Endometrium (tissue), 2 donors: ENCODE results near the gene ERI3.

Source experiments
- FAIRE-seq: peaks from 2 replicates; lab custom pipeline; 2012; peaks lifted over from hg19 to GRCh38; lab: Jason Lieb, UNC
- donor health status: control.
- donor health status: control.

Gene ERI3

GRCh38 chr1:44282704-44283426, 72.2 kb downstream of the ERI3 start:
- no peak for FAIRE-seq

DNA sequence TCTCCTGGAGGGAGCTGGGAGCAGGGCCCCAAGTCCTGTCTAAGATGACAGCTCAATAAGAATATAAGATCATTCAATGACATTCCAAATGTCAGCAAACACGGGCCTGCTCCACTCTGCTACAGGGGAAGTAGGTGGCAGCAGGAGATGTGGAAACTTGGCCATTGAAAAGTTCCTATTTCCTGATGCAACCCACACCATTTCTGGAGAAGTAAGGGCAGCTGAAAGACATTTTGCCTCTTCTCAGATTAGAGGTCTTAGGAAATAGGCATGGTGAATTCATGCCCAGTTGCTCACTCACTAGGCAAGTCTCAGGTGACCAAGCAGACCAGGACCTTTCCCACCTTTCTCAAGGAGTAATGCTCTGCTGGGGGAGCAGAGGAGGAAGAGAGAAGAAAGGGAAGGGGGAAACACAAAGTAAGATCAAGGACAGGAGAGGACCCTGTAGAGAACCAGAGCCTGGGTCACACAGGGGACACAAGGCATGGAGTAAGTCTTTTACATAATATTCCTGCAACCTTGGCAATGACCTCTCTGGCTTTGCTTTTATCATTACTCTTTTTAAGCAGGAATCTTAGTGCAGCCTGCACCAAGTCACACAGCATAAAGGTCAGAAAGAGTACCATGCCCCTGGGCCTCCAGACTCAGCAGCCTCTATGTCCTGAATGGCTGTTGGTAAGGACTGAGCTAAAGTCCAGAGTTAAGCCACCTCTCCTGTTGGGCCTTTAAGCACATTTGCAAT, 72.9 kb downstream of the ERI3 start:
- no peak for FAIRE-seq

GRCh38 chr1:44276901-44277300, 78.2 kb downstream of the ERI3 start:
- no peak for FAIRE-seq

DNA sequence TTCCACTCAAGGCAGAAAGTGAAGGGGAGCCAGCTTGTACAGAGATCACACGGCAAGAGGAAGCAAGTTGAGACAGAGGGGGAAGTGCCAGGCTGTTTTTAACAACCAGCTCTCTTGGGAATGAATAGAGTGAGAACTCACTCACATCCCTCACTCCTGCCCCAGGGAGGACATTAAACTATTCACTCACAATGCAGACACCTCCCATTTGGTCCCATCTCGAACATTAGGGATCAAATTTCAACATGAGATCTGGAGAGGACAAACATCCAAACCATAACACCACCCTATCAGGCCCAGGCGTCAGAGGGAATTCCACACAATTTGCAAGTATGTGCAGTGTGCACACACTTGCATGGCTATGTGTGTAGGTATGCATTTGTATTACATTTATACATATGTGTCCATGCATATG, 79.1 kb downstream of the ERI3 start:
- FAIRE-seq: no peak

DNA sequence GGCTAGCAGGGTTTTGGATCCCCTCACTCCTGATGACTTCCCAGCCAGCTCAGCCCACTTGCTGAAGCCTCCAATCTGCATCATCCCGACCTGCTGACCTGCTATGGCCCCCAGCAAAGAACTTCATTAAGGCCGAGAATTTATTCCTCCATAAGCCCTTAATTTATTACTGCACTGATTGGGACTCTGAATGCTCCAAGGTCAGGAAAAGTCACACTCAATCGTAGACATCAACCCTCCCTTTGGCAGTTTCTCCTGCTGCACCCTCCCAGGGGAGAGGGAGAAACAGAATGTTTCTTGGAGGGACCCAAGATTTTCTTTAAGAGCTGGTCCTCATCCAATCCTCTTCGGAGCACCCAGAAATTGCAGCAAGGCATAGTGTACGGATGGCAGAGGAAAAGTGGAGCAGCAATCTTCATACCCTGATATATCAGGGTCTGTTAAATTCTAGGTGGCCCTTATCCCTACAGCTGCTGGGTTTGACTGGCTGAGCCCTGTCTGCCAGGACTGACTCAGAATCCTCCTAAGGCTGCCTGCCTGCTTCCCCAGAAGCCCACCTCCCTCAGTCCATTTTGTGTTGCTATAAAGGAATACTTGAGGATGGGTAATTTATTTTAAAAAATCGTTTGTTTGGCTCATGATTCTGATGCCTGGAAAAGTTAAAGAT, 79.6 kb downstream of the ERI3 start:
- FAIRE-seq: no peak

GRCh38 chr1:44273560-44274350, 81.3 kb downstream of the ERI3 start:
- FAIRE-seq: no peak

- no peak for FAIRE-seq
Observed at GRCh38 chr1:44272992-44273391, 82.1 kb downstream of the ERI3 start.

- FAIRE-seq: no peak
Observed at GRCh38 chr1:44271646-44272045, 83.4 kb downstream of the ERI3 start.

DNA sequence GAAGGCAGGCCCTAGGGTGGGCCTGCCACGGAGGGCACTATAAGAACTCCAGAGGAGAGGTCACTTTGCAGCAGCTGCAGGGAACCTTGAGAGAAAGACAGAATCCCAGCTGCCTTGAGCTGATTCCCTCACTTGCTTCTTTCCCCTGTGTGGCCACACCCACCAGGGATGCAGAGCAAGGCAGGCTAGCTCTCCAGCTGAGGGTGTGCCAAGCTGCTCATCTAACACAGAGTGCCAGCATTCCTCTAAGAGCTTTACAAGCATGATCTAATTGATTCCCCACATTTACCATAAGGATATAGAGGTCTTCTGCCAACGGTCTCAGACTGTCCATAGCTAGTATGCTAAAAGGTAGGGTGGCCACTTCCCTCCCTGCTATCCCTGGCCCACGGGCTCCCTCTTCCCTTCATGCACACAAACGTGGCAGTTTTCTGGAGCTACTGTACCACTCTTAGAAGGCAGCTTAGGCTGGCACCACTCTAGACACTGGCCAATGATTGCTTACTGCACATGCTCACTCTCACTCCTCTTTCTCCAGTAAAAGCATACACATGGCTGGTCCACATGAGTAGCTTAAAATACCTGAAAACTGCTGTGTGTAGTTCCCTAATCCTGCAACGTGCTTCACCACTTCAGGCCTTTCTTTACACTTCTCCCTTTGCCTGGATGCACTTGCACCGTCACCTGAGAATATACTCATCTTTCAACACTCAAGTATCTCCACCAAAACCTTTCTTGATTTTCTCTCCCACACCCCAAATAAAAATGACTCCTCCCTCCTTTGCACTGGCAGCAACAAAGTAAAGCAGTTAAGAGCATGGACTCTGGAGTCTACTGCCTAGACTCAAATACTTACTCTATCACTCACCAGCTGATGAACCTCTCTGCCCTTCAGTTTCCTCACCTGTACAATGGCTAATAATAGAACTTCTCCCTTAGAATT, 84.1 kb downstream of the ERI3 start:
- no peak for FAIRE-seq

DNA sequence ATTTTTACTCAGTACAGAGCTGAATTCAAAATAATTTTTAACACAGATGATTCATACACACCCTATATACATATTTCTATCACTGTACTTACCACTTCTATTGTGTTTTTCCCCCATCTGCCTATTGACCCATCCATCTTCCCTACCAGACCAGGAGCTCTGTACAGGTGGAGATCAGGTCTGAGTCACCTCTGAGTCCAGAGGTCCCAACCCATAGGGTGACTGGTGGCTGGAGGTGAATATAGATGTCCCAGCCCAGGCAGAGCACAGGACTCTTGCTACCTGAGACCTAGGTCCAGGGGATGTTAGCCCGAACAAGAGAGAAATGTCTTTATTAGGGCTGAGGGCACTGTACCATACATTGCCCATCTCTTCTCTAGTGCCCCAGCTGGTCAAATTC, 87.0 kb downstream of the ERI3 start:
- FAIRE-seq: no peak

- FAIRE-seq: no peak
Observed at GRCh38 chr1:44267438-44267837, 87.6 kb downstream of the ERI3 start.

DNA sequence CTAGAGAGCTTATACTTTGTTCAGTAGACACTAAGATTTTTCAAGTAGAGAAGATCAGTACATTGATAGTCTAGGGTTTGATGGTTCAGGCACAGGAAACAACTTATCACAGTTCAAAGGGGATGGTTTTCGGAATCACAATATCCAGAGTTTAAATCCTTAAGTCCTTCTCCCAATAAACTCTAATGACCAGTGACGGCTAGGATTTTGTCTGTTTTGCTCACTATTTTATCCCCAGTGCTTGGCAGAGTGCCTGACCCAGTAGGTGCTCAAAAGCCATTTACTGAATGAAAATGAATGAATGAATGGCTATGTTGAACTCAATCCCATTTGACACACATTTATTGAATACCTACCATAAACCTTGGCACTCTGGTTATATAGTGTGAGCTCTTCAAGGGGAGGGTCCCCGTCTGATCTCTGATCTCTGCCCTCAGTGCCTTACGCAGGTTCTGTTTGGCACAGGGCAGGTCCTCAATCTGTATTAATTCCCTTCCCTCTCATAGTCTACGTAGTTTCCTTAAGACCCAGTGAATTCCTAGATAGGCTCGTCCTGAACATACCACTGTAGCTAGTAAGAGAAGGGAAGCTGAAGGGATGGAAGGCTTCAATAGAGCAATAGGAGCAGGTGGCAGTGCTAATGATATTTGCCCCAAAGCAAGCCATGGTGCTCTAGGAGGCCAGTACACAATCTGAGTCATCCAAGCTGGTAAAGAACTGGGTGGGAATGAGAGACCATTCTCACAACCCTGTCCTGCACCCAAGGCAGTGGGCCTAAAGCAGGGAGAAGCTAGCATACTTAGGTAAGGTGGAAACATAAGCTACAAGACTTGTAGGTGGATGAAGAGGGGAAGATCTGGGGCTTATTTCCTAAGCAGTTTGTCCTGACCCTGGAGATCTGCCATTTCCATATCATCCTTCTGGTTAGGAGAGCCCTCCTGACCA, 88.4 kb downstream of the ERI3 start:
- no peak for FAIRE-seq

DNA sequence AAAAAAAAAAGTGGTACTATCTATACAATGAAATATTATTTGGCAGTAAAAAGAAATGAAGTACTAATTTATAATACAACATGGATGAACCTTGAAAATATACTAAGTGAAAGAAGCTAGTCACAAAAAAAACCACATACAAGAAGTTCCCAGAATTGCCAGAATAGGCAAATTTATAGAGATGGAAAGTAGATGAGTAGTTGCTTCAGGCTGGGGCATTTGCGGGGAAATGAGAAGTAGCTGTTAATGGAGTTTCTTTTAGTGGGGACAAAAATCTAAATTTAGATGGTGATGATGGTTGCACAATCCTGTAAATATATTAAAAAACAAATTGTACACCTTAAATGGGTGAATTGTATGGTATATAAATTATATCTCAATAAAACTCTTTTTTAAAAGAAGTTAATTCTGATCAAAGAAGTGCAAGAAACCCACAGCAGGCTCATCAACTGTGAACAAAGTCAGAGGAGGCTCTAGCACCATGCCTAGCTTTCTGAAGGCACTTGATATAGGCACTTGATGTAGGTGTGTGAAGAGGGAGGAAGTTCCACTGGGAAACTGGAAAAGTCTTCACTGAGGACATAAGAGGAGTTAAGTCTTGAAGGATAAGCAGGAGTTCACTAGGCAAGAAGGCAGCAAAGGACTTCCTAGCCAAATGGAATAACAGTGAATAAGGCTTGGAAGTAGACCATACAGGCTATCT, 89.2 kb downstream of the ERI3 start:
- FAIRE-seq: no peak

GRCh38 chr1:44264451-44264771, 90.6 kb downstream of the ERI3 start:
- no peak for FAIRE-seq

DNA sequence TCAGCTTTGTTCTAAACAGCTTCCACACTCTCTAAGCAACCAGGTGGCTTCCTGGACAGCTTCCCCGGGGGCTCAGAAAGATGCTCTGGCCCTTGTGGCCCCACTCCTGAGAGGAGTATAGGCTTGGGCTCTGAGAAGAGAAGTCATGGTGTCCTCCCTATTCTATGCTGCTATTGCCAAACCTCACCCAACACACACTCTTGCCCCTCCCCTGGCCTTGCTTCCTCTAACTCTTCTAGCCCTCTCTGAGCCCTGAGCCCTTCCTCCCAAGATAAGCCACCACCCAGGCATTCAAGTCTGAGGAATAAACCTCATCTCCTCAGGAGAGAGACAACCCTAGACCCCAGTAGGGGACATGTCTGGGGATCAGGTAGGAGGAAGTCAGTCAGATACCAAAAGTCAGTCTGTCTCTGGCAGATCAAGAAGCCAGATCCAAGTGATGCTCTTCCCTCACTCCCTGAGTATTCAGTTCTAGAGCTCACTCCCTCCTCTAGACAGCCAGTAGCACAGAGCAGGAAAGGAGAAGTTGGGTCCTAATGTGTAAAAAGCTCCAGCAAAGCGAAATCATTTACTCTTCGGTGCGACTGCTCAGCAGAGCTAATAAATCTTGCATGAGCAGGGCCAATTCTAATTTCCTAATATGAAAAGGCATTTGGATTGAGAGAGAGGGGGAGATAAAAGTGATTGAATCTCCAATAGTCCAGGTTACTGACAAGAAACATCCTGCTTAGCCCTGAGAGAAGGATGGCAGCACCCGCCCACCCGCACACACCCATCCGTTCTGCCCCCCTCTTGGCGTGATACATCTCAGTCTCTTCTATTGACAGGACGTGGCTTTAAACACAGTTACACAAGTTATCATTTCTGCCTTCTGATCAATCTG, 91.2 kb downstream of the ERI3 start:
- no peak for FAIRE-seq

GRCh38 chr1:44262816-44263567, 92.1 kb downstream of the ERI3 start:
- FAIRE-seq: no peak

DNA sequence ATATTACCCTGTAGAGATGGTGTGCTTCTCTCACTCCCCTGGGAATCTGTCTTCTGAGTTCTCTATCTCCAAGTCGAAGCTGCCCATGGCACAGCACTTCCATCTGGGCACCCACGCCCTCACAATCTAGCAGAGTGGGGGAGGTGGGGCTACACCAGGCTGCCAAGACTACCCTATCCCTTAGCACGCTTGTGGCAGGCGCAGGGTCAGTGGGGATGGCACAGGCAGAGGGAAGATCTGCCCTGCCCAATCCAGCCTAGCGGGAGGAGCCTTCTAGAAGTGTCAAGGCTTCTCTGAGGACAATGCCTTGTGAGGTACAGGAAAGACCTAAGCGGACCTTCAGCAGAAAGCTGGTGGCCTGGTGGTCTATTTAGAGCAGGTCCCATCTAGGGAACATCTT, 92.6 kb downstream of the ERI3 start:
- FAIRE-seq: no peak

- FAIRE-seq: no peak
Observed at GRCh38 chr1:44261962-44262361, 93.1 kb downstream of the ERI3 start.
